ENCODE results near the gene DDR2.

Gene DDR2

DNA sequence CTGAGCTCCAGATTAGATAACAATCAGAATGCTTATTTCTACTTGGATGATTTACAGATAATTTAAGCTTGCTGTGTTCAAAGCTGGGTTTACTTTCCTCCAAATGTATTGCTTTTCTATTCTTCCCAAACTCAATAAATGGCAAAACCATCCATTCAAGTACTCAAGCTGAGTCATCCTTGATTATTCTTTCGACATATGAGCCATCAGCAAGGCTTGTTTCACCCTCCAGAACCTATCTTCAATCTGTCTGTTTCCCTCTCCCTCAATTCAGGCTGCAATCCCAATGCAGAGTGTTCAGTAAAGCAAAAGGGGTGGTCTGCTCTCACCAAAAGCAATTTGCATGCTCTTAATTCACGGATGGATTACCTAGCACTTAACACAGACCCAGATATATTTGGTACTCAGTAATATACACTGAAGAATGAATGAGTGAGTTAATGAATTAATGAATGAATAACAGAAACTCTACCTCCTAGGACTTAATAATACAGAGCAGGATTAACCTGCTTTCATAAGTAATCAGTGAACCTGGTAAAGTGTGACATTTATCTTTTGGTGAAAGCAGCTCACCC is 41.9 kb downstream of the DDR2 start:
- no peak for DNase-seq

DNA sequence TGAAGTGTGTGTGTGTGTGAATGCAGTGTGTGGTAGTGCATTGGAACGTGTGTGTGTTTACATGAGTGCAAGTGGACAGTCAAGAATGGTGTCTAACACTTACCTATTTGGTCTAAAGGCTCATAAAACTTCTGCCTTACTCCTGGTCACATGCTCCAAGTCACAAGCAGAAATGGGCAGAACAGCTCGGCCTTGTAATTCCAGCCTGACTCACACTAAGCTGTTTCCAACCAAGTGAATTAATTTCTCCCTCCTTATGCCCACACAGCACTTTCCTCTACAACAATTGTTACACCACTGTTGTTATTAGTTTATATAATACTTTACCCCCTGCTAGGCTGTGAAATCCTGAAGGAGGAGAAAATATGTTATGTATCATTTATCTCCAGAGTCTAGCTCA is 43.8 kb downstream of the DDR2 start:
- no peak for DNase-seq

- DNase-seq = no peak
Measured at GRCh38 chr1:162676750-162677149, 44.5 kb downstream of the DDR2 start.

GRCh38 chr1:162677607-162678371 is 45.5 kb downstream of the DDR2 start:
- no peak for DNase-seq

GRCh38 chr1:162678439-162678838 is 46.2 kb downstream of the DDR2 start:
- DNase-seq = no peak

DNA sequence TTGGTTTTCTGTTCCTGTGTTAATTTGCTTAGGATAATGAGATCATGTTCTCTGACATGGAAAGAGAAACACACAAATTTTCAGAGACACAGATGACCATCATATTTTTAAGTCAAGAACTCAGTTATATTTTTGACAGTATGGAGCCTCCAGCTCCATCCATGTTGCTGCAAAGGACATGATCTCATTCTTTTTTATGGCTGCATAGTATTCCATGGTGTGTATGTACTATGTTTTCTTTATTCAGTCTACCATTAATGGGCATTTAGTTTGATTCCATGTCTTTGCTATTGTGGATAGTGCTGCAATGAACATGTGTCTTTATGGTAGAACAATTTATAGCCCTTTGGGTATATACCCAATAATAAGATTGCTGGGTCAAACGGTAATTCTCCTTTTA is 47.0 kb downstream of the DDR2 start:
- DNase-seq = no peak

DNA sequence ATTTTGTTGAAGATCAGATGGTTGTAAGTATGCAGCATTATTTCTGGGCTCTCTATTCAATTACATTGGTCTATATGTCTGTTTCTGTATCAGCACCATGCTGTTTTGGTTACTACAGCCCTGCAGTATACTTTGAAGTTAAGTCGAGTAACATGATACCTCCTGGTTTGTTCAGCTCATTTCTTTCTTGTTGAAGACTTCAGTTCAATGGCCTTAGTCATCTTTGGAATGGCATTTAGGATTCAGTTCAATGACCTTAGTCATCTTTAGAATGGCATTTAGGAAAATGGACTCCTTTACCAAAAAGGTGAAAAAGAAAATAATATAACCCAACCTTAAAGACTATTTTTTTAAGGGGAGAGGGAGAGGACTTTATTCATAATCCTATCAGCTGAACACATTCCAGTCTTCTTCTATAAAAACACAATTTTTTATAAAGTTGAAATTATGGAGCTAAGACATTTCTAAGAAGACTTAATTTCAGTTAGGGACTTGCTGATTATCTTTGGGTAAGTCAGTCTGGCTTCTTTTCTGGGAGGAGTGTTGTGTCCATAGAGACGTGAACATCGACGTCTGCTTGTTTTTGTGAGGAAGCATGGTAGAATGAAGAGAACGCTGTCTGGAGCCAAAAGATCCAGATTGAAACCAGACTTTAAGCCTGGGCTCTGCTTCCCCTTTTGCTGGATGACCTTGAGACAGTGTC is 48.3 kb downstream of the DDR2 start:
- no peak for DNase-seq

DNA sequence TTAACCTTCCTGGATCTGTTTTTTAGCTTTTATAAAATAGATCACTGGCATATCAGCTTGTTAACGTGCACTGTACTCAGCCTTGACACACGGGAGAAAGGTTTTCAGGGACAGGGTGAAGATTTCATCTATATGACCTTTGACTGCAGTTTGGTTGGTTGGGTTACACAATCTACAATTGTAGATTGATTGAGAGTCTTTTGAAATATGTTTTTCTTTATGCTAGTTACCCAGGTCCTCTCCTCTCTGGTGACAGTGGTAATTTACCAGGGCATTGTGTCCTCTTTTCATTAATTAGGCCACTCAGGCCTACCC is 48.8 kb downstream of the DDR2 start:
- DNase-seq = no peak

GRCh38 chr1:162682013-162682419 is 49.8 kb downstream of the DDR2 start:
- no peak for DNase-seq

GRCh38 chr1:162687870-162688269 is 55.6 kb downstream of the DDR2 start:
- no peak for DNase-seq

GRCh38 chr1:162688521-162688920 is 56.3 kb downstream of the DDR2 start:
- no peak for DNase-seq

DNA sequence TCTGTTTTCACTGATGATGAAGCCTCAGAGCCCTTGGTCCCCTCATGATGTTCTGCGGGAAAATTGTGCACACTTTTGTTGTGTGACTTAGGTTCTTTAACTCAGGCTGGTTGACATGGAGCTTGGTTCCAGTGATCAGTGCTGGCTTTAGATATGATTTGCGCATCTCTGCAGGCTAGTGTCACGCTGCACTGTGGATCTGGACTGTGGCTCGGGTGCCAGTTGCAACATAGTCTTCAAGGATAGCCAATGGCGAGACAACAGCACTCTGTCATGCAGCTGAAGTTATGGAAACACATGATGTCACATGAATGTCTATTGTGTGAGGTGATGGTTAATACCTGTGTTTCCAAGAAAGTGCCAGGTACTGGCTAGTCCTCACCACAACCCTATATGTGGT is 56.7 kb downstream of the DDR2 start:
- DNase-seq = no peak

DNA sequence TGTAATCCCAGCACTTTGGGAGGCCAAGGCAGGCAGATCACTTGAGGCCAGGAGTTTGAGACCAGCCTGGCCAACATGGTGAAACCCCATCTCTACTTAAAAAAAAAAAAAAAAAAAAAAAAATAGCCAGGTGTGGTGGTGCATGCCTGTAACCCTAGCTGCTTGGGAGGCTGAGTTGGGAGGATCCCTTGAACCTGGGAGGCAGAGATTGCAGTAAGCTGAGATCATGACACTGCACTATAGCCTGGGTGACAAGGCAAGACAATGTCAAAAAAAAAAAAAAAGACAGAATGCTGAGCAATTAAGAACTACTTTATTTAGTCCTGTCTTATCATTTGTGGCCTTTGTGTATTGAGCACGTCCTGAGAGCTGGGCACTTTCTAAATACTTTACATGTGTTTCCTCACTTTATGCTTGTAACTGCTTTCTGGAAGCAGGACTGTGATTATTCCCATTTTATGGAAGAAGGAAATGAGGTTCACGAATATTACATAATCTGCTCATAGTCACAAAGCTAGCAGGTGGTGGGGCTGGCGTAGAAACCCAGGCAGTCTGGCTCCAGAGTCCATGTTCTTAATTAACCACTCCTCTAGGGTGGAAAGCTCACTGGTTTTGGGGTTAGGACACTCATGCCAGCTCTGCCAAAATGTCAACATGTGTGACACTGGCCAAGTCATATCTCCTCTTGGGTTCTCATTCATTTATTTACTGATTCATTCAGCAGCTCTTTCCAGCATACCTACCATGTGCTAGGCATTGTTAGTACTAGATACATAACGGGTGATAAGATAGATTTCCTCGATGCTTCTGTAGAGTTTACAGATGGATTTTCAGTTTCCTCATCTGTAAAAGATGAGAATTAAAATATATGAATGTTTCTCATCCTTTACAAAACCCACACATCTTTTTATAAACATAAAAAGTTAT is 57.7 kb downstream of the DDR2 start:
- DNase-seq = no peak

- no peak for DNase-seq
Measured at GRCh38 chr1:162690672-162691434, 58.6 kb downstream of the DDR2 start.

- DNase-seq = no peak
Measured at GRCh38 chr1:162691999-162692575, 59.8 kb downstream of the DDR2 start.

DNA sequence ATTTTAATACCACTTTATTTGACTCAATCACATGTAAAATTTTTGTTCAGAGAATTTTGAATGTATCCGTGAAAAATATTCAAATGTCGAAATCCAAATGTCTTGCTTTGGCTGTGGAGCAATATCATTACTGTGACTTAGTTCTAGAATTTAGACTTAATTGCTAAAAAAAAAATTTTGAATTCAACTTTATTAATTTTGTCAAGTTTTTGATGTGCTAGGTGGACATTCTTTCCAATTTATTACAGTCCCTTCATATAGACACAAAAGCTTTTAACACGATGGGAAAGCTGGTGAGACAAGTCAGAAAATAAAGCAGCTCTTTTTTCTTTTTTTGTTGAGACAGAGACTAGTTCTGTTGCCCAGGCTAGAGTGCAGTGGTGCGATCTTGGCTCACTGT is 62.6 kb downstream of the DDR2 start:
- DNase-seq = no peak

DNA sequence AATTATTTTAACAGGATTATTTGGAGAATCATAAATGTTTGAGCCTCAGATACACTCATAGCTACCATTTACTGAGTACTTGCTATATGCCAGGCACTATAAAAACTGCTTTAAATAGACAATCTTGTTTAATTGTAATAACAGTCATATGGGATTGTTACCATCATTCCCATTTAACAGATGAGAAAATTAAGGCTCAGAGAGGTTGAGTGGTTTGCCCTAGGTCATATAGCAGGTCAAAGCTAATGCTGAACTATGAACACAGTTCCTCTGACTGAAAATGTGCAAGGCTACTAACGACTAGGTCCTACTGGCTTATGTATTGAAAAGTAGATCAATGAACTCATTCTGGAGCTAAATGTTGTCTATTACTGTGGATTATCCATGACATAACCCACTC is 63.4 kb downstream of the DDR2 start:
- DNase-seq = no peak

GRCh38 chr1:162696286-162696862 is 64.1 kb downstream of the DDR2 start:
- DNase-seq = no peak

DNA sequence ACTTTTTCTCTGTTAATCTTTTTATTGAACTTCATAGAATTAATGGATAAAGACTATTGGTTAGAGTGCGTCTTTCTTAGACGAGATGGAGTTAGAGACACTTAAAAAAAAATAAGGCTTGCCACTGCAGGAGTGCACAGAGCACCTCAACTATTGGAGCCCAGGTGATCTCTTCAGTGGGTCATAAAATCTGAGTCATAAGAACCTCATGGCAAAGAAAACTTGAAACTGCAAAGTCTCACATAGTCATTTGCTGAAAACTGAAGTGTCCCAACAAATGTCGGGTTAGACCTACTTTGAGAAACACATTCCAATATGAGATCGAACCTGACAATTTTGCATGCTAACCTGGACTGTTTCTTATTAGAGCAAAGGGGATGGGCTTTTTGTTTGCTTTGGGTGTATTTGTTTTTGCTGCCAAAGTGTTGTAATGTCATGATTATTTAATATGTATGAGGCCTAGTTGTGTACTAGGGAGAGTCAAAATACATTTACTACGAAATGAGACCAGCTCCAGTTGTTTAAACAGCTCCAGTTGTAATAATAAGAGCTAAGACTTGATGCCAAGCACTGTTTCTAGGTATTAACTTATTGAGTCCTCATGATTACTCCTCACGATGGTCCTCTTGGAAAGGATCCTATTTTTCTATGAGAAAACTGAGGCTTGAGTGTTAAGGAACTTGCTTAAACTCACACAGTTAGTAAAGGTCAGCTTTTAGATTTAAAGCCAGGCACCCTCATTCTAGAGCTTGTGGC is 65.1 kb downstream of the DDR2 start:
- DNase-seq = no peak

GRCh38 chr1:162699366-162699765 is 67.1 kb downstream of the DDR2 start:
- DNase-seq = no peak

- DNase-seq = no peak
Measured at GRCh38 chr1:162700131-162700530, 67.9 kb downstream of the DDR2 start.

Measured in stimulated activated CD4-positive, alpha-beta T cell treated with anti-CD3 and anti-CD28 coated beads, Interleukin-4, amount 100 ng/mL, for 1 hour (primary cell).